ENCODE data around the gene ZBTB11. TPM values are rescaled to one million over a fixed set of nuclear protein-coding genes. Genes with fewer than 3 reads are reported as not detected.
A peak's percentile ranks its signal among the peaks of the same experiment; 100 is the strongest.

The ZBTB11 gene
- total and polyA plus RNA-seq, 9 of the 15 experiments (the other 6 are each of a cell fraction or from before 2014, with no cell fraction given): 6.2 to 31.9 (median 21.4) TPM

GRCh38 chr3:101642441-101642840, 34.5 kb downstream of the ZBTB11 start:
- Histone ChIP-seq H2AFZ (ENCODE audit: low read depth, low read length) (no peak overlapping the region), H3K9ac (ENCODE audit: insufficient read depth in 1 of 2, low read depth in 2 of 2, low read length in 2 of 2) (peak overlapping the region in 1 of 2 experiments; percentile 51; a peak in 2 of 4 replicates), H3K9me1 (ENCODE audit: control insufficient read depth, insufficient read depth, low read length) (no peaks in the 10 kb centered on the region), H3K27ac (ENCODE audit: extremely low read depth, low read depth, low read length) (peak overlapping the region; percentile 75), H3K4me2 (ENCODE audit: insufficient read depth, low read length) (peak overlapping the region; percentile 75), H3K79me2 (ENCODE audit: control insufficient read depth, insufficient read depth, low read length) (peaks cover 60% of the 10 kb centered on the region), H3K4me1 (replicated peaks in 1 of 2; ENCODE audit: control insufficient read depth in 2 of 2, insufficient read depth in 2 of 2, low read length in 2 of 2) (peaks cover 12 to 28% of the 10 kb centered on the region in 2 experiments), H3K27me3 (ENCODE audit: control insufficient read depth in 2 of 2, insufficient read depth in 2 of 2, low read length in 2 of 2) (no peaks in the 10 kb centered on the region), H4K20me1 (replicated peaks; ENCODE audit: control insufficient read depth, insufficient read depth, low read length) (no peaks in the 10 kb centered on the region), H3K36me3 (ENCODE audit: control insufficient read depth, insufficient read depth, low read length) (peaks cover 46% of the 10 kb centered on the region), H3K9me3 (replicated peaks; ENCODE audit: control insufficient read depth, insufficient read depth, low read depth, low read length) (no peaks in the 10 kb centered on the region), H3K4me3 (peak overlapping the region; percentile 6; the same call in 1 of the 2 replicates)
- ATAC-seq (peak; percentile 40), DNase-seq (ENCODE audit: extremely low read depth in 1 of 4, low spot score in 3 of 4) (peak in 1 of 4 experiments; percentile 82), FAIRE-seq (peak; percentile 79)
- WGBS (ENCODE audit: insufficient coverage, low coverage, missing lambda C conversion rate): 0% methylated on average over 3 of the region's 3 CpGs
- CTCF ChIA-PET (ENCODE audit: low intra/inter-chr PET ratio): no interaction called here
- in situ Hi-C loops (cut with MboI) (no loop called here), intact Hi-C loops (cut with micrococcal nuclease) (no loop called here)
- BruUV-seq (replicated peaks): no TSS peak
- POLR2A ChIA-PET: interaction anchor here (0.6 kb wide), 1 partner anchor 29 kb away, joined by 3 read pairs; no protein-coding TSS in a partner anchor
- no peak for TF ChIP-seq HDAC1 (IDR thresholded peaks at IDR 0.05)
- TF ChIP-seq HOMEZ (CRISPR knock-in tag; IDR thresholded peaks at IDR 0.05): no peak
- no peak for TF ChIP-seq ZNF3 (CRISPR knock-in tag; IDR thresholded peaks at IDR 0.05)
- 0 out of 2 replicates have a peak, but pooled peaks have one; percentile 16 for TF ChIP-seq BHLHE40 (IDR thresholded peaks at IDR 0.05; ENCODE audit: low read length)
- no peak for TF ChIP-seq SNRNP70 (optimal IDR thresholded peaks at IDR 0.05; ENCODE audit: low read depth, low read length)
- no peak for TF ChIP-seq KLF16 (IDR thresholded peaks at IDR 0.05)
- no peak for TF ChIP-seq RCOR1 (IDR thresholded peaks at IDR 0.05; ENCODE audit: borderline replicate concordance in 1 of 2, low read depth in 2 of 2, low read length in 2 of 2)
- TF ChIP-seq ZNF592 (IDR thresholded peaks at IDR 0.05): no peak
- TF ChIP-seq GATAD2A (IDR thresholded peaks at IDR 0.05): no peak
- peak; percentile 64 for TF ChIP-seq ETV1 (tag; conservative IDR thresholded peaks at IDR 0.05; ENCODE audit: low read depth)
- TF ChIP-seq EP300 (IDR thresholded peaks at IDR 0.05; ENCODE audit: low read length): peak; percentile 57; the same call in 1 of the 2 replicates
- TF ChIP-seq RBM39 (optimal IDR thresholded peaks at IDR 0.05; ENCODE audit: low read depth, low read length): no peak
- TF ChIP-seq TAF1 (IDR thresholded peaks at IDR 0.05; ENCODE audit: control insufficient read depth, extremely low read depth, insufficient read depth, low read length, severe bottlenecking): peak; percentile 20
- TF ChIP-seq ZBTB5 (IDR thresholded peaks at IDR 0.05): no peak

Data from K562 (cell line).